H9 (cell line): Measurements from ENCODE around the gene SDHB. TPM values are rescaled to one million over a fixed set of nuclear protein-coding genes. Genes with fewer than 3 reads are reported as not detected.

Experiments
- DNase-seq: peaks from one replicate; pipeline ENCODE4 v3.0.0-alpha.2; 2017
- H2AFZ ChIP-seq: one replicate; pipeline ENCODE4 v1.6.1; 2013; ENCODE audit warnings: mild to moderate bottlenecking, low read length, control low read depth, moderate library complexity
- H2AK5ac ChIP-seq: 2 replicates; pipeline ENCODE4 v1.6.1; 2013; ENCODE audit warnings: low read length, control low read depth, mixed read lengths; ENCODE audit not compliant: insufficient read length
- H2BK120ac ChIP-seq: one replicate; pipeline ENCODE4 v1.6.1; 2013; ENCODE audit warnings: low read depth, mild to moderate bottlenecking, low read length, control low read depth, inconsistent platforms; ENCODE audit not compliant: poor library complexity, severe bottlenecking
- H2BK12ac ChIP-seq: 2 replicates; pipeline ENCODE4 v1.6.1; 2013; ENCODE audit warnings: low read length, control low read depth, mixed read lengths, low read depth; ENCODE audit not compliant: insufficient read length
- H2BK15ac ChIP-seq: 2 replicates; pipeline ENCODE4 v1.6.1; 2013; ENCODE audit warnings: low read depth, low read length, control low read depth
- H2BK20ac ChIP-seq: one replicate; pipeline ENCODE4 v1.6.1; 2013; ENCODE audit warnings: low read depth, mild to moderate bottlenecking, low read length, control low read depth, inconsistent platforms; ENCODE audit not compliant: poor library complexity, severe bottlenecking
- H2BK5ac ChIP-seq: 2 replicates; pipeline ENCODE4 v1.6.1; 2013; ENCODE audit warnings: low read length, control low read depth, mixed read lengths; ENCODE audit not compliant: insufficient read length
- H3K14ac ChIP-seq: 2 replicates; pipeline ENCODE4 v1.6.1; 2013; ENCODE audit warnings: low read length, control low read depth; ENCODE audit not compliant: insufficient read depth
- H3K18ac ChIP-seq: 2 replicates; pipeline ENCODE4 v1.6.1; 2013; ENCODE audit warnings: low read depth, mild to moderate bottlenecking, mixed read lengths, low read length, control low read depth; ENCODE audit not compliant: insufficient read length
- H3K23ac ChIP-seq: 2 replicates; pipeline ENCODE4 v1.6.1; 2013; ENCODE audit warnings: low read length, control low read depth, mixed read lengths, low read depth; ENCODE audit not compliant: insufficient read length
- H3K23me2 ChIP-seq: 2 replicates; pipeline ENCODE4 v1.6.1; 2013; ENCODE audit warnings: low read depth, mild to moderate bottlenecking, mixed read lengths, low read length, control low read depth; ENCODE audit not compliant: insufficient read length, poor library complexity, severe bottlenecking
- H3K27ac ChIP-seq: 2 replicates; pipeline ENCODE4 v1.5.1; 2013; ENCODE audit warnings: low read length, control low read depth, mixed read lengths, low read depth; ENCODE audit not compliant: insufficient read length
- H3K27me3 ChIP-seq: 2 replicates; pipeline ENCODE4 v1.6.1; 2013; ENCODE audit warnings: low read length, control low read depth, inconsistent platforms; ENCODE audit not compliant: insufficient read depth
- H3K4ac ChIP-seq: 2 replicates; pipeline ENCODE4 v1.6.1; 2013; ENCODE audit warnings: low read depth, mild to moderate bottlenecking, control low read depth, inconsistent platforms, low read length, moderate library complexity
- H3K4me1 ChIP-seq: 2 replicates; pipeline ENCODE4 v1.6.1; 2013; ENCODE audit warnings: low read length, control low read depth, inconsistent platforms; ENCODE audit not compliant: insufficient read depth
- H3K4me2 ChIP-seq: 2 replicates; pipeline ENCODE4 v1.6.1; 2013; ENCODE audit warnings: low read length, control low read depth, mixed read lengths; ENCODE audit not compliant: insufficient read length, insufficient read depth
- H3K56ac ChIP-seq: 2 replicates; pipeline ENCODE4 v1.6.1; 2013; ENCODE audit warnings: low read depth, mild to moderate bottlenecking, mixed read lengths, low read length, control low read depth; ENCODE audit not compliant: insufficient read length
- H3K79me1 ChIP-seq: 2 replicates; pipeline ENCODE4 v1.6.1; 2013; ENCODE audit warnings: low read depth, mild to moderate bottlenecking, moderate library complexity, low read length, control low read depth, inconsistent platforms; ENCODE audit not compliant: insufficient read depth, poor library complexity, severe bottlenecking
- H3K79me2 ChIP-seq: 2 replicates; pipeline ENCODE4 v1.6.1; 2013; ENCODE audit warnings: low read length, control low read depth, inconsistent platforms; ENCODE audit not compliant: insufficient read depth
- H3K9ac ChIP-seq: 2 replicates; pipeline ENCODE4 v1.6.1; 2013; ENCODE audit warnings: low read length, control low read depth, mixed read lengths; ENCODE audit not compliant: insufficient read length; ENCODE audit errors: extremely low read depth
- H3K9me3 ChIP-seq: one replicate; pipeline ENCODE4 v1.6.1; 2013; ENCODE audit warnings: low read depth, low read length, inconsistent platforms; ENCODE audit not compliant: control insufficient read depth
- H3T11ph ChIP-seq: one replicate; pipeline ENCODE4 v1.6.1; 2013; ENCODE audit warnings: mild to moderate bottlenecking, low read length, control low read depth, inconsistent platforms
- H4K20me1 ChIP-seq: one replicate; pipeline ENCODE4 v1.6.1; 2013; ENCODE audit not compliant: control insufficient read depth, insufficient read length, insufficient read depth
- H4K5ac ChIP-seq: 2 replicates; pipeline ENCODE4 v1.6.1; 2013; ENCODE audit warnings: low read depth, mild to moderate bottlenecking, mixed read lengths, low read length, control low read depth; ENCODE audit not compliant: insufficient read length
- H4K8ac ChIP-seq: replicated peaks from 2 replicates; pipeline ENCODE4 v1.6.1; 2013; ENCODE audit warnings: low read length, control low read depth, mixed read lengths, low read depth; ENCODE audit not compliant: insufficient read length
- H4K91ac ChIP-seq: 2 replicates; pipeline ENCODE4 v1.6.1; 2013; ENCODE audit warnings: low read depth, mild to moderate bottlenecking, moderate library complexity, mixed read lengths, low read length, control low read depth; ENCODE audit not compliant: insufficient read length
- H3K27ac Mint-ChIP-seq, 3 experiments: 2 replicates in 2 of 3; 3 replicates in 1 of 3; pipeline ENCODE4 v1.8.0; 2020 to 2021; ENCODE audit warnings: mixed read lengths in 3 of 3, mild to moderate bottlenecking in 1 of 3, moderate library complexity in 1 of 3
- H3K27me3 Mint-ChIP-seq: 2 replicates; pipeline ENCODE4 v1.8.0; 2021; ENCODE audit warnings: low read depth, mild to moderate bottlenecking, moderate library complexity, mixed read lengths
- H3K36me3 Mint-ChIP-seq, 3 experiments: 2 replicates in 2 of 3; 3 replicates in 1 of 3; pipeline ENCODE4 v1.8.0; 2020 to 2021; ENCODE audit warnings: low read depth in 3 of 3, mixed read lengths in 3 of 3; ENCODE audit not compliant: insufficient read depth in 1 of 3
- H3K4me1 Mint-ChIP-seq, 2 experiments: 2 replicates each; pipeline ENCODE4 v1.8.0; 2020; ENCODE audit warnings: mixed read lengths in 2 of 2
- H3K4me3 Mint-ChIP-seq, 2 experiments: 2 replicates in 1 of 2; 3 replicates in 1 of 2; pipeline ENCODE4 v1.8.0; 2020 to 2021; ENCODE audit warnings: mild to moderate bottlenecking in 2 of 2, mixed read lengths in 2 of 2, moderate library complexity in 1 of 2
- H3K9me3 Mint-ChIP-seq, 2 experiments: 2 replicates in 1 of 2; 3 replicates in 1 of 2; pipeline ENCODE4 v1.8.0; 2020; ENCODE audit warnings: mild to moderate bottlenecking in 2 of 2, mixed read lengths in 2 of 2, moderate library complexity in 1 of 2
- WGBS: extraction: QIAGEN DNeasy Blood & Tissue Kit; methylation state at CpG from one replicate; pipeline ENCODE4 v1.1.7; 2013; ENCODE audit warnings: missing lambda C conversion rate, low lambda C conversion rate, mixed read lengths; ENCODE audit not compliant: insufficient read length; ENCODE audit errors: extremely low coverage; 5-methylcytosine and 5-hydroxymethylcytosine counted together
- total RNA-seq: library from RNA; stranded (reverse); gene quantifications from 2 replicates; pipeline ENCODE4 v1.2.1, GENCODE V29; 2021
- TF ChIP-seq, protein P1 (sequence below): fragments of 200-600 bp; sonication (generic); conservative IDR thresholded peaks from 3 replicates; pipeline ENCODE4 v1.8.0; 2021; ENCODE audit warnings: antibody characterized with exemption, mild to moderate bottlenecking

Gene SDHB
- total RNA-seq, 1 experiment from 2014 or later = 77.5 TPM

DNA sequence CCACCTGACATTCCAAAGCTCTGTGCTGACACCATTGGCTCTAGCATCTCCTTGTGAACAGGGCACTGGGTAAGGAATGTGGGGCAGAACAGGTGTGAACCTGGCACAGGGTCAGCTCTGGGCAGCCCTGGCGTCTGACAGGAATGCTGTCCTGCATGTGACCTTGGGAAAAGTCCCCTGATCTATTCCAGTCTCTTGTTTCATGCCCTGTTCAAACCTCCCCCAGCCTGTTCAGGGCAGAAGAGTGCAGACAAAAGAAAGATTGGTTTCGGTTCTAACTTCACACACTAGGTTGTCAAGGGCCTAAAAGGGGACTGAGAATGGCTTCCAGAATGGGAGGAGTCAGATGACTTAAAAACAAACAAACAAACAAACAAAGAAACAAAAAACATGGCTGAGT is 27.6 kb upstream of the SDHB start:
- Histone ChIP-seq H2BK20ac (no peak overlapping the region), H3K4ac (no peak overlapping the region), H3K79me2 (no peaks in the 10 kb centered on the region), H3K18ac (no peak overlapping the region), H3K9me3 (no peaks in the 10 kb centered on the region), H4K5ac (no peak overlapping the region), H4K8ac (no peak overlapping the region), H3K9ac (no peak overlapping the region), H2AFZ (no peak overlapping the region), H2BK120ac (no peak overlapping the region), H3K23ac (no peak overlapping the region), H4K20me1 (no peaks in the 10 kb centered on the region), H3K4me2 (no peak overlapping the region), H3T11ph (no peak overlapping the region), H2BK15ac (no peak overlapping the region), H3K27ac (no peak overlapping the region), H2BK12ac (no peak overlapping the region), H4K91ac (no peak overlapping the region), H3K23me2 (no peaks in the 10 kb centered on the region), H2AK5ac (no peak overlapping the region), H3K14ac (no peak overlapping the region), H3K56ac (no peak overlapping the region), H3K4me1 (no peaks in the 10 kb centered on the region), H3K27me3 (no peaks in the 10 kb centered on the region), H2BK5ac (no peak overlapping the region), H3K79me1 (no peaks in the 10 kb centered on the region)
- peaks cover 0 to 2% of the 10 kb centered on the region in 2 experiments; a peak in 1 of 4 replicates for H3K4me1 Mint-ChIP-seq
- H3K27ac Mint-ChIP-seq = no peak overlapping the region
- no peaks in the 10 kb centered on the region for H3K9me3 Mint-ChIP-seq
- TF ChIP-seq, protein P1, sequence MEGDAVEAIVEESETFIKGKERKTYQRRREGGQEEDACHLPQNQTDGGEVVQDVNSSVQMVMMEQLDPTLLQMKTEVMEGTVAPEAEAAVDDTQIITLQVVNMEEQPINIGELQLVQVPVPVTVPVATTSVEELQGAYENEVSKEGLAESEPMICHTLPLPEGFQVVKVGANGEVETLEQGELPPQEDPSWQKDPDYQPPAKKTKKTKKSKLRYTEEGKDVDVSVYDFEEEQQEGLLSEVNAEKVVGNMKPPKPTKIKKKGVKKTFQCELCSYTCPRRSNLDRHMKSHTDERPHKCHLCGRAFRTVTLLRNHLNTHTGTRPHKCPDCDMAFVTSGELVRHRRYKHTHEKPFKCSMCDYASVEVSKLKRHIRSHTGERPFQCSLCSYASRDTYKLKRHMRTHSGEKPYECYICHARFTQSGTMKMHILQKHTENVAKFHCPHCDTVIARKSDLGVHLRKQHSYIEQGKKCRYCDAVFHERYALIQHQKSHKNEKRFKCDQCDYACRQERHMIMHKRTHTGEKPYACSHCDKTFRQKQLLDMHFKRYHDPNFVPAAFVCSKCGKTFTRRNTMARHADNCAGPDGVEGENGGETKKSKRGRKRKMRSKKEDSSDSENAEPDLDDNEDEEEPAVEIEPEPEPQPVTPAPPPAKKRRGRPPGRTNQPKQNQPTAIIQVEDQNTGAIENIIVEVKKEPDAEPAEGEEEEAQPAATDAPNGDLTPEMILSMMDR = no peak
- DNase-seq = no peak
- H3K36me3 Mint-ChIP-seq = no peaks in the 10 kb centered on the region
- WGBS = no CpG with 5 or more reads among the region's 2 CpGs
- H3K27me3 Mint-ChIP-seq = peaks cover 2% of the 10 kb centered on the region; the same call in 1 of the 2 replicates
- H3K4me3 Mint-ChIP-seq = no peak overlapping the region
